NAMALWA (cell line): ENCODE results near the gene PLSCR4.
A peak's percentile ranks its signal among the peaks of the same experiment; 100 is the strongest.

Experiments
- DNase-seq: peaks from one replicate; pipeline ENCODE4 v3.0.0-alpha.2; 2015; ENCODE audit warnings: low spot score

Gene PLSCR4

DNA sequence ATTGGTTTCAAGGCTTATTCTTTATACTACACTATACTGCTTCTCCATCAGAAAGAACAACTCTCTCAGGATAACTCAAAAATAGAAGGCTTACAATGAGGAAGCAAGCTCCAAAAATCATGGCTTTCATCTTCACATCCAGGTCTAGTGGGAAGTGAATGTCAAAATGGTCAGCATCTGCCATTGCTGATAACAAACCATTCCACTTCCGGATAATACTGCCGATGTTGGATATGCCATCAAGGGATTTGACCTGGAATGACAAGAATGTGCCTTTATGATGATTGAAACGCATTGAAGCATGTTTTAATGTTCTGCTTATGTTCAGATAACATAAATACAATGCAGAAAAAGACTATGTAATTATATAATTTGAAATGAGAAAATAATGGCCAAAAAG lies 55.9 kb downstream of the PLSCR4 start:
- DNase-seq, result no peak

DNA sequence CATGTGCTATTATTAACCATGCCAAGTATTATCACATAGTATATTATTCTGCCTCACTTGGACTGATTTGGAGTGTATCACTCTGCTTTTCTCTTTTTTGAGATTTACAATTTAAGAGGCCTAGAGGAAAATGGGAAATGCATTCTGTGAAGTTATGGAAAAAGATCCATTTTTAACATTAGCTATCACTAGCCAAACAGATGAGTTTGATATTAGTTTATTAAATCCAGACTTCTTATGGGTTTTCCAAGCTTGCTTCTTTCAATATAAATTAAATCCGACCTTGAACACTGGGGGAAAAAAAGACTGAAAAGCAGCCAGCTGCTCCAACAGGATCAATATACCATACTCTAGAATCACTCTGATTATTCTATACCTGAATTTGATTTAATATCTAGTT lies 59.9 kb downstream of the PLSCR4 start:
- no peak for DNase-seq

DNA sequence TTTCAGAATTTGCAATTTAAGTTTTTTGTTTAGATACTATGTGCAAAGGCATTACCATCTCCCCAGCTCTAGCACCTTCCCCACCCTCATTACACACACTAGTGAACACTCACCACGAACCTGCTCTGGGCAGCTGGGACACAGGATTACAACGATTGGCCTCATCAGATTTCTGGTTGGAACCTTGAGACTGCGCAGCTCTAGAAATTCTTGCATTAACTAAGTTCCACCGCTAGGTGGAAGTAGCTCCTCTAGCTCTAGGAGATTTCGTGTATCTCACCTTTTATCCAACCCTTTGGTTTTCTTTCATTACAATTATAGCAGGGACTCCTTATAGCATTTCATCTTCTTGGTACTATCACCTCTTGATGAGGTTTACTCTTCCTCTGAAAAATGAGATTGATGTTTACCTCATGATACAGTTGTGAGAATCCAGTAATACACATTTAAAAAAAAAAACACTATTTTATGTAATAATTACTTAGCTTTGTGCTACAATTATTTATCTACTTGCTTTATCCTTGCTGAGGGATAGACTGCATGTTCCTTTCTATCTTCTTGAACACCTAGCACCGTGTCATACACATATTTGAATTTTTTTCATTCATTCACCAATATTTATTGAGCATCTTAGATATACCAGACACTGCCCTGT lies 61.3 kb downstream of the PLSCR4 start:
- peak; percentile 77 for DNase-seq

DNA sequence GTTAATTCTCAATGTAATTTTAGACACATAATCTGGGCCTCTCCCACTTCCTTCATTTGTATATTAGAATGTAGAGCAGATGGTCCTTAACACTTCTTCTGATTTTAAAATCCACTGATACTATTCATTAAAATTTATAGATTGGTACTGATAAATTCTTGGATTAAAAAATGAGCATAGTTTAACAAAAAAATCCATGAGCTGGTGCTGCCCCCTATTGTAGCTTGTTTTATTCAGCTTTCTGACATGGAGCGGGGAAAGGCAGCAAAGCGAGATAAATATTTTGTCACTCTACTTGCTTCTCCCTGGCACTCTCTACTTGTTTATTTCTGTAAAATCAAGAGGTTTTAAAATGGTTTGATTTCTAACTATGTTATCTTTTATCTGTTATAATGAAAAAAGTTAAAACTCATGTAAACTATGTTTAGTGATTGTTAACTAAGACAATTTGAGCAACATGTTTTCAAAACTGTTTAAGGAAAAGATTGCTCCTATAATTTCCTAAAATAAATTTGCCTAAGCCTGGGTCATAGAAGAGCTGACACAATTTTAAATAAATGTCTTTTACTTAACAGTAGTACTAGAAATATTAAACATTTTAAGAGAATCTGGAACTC lies 63.5 kb downstream of the PLSCR4 start:
- peak; percentile 28 for DNase-seq

DNA sequence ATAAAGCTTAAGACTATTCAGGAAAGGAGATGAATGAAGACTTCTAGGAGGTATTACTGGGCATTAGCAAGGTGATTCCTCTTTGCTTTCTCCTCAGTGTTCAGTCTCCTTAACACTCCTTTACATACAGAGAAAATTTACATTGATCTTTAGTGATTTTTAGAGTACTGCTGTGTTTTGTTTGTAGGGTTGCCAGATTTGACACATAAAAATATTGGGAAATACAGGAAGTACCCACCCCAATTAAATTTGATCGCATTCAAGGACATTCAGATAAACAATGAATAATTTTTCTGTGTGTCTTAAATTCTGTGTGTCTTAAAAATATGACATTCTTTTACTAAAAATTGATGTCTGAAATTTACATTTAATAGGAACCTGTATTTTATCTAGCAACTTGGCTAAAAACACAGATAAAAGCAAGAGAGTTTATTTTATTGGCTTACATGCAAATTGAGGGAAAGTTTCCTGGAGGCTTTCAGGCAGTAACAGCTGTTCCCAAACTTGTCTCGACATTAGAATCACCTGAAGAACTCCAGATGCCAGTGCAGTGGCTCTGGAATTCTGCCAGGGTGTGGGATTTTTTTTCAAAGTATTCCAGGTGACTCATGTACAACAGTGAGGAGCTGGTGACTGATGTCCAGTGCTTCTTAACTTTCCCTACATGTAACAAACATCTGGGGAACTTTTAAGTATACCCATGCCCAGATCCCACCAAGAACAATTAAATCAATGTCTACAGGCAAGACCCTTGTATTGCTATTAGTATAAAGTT lies 66.5 kb downstream of the PLSCR4 start:
- no peak for DNase-seq

DNA sequence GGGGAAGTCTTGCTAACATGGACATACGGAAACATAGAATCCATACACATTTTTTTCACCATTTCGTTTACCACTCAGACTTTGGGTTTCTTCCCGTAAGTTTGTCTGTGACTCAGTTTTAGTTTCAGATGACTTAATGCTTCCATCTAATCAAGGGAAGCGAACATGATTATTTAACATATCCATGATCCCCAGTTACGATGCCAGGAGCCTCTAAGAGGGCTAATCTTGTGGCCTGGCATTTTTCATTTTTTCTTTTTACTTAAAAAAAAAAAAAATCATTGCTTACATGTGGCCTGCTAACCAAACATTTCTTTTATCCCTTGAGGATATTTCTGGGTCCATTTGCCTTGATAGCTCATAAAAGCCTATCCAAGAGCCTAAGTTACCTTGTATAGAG lies 69.7 kb downstream of the PLSCR4 start:
- DNase-seq, result no peak

DNA sequence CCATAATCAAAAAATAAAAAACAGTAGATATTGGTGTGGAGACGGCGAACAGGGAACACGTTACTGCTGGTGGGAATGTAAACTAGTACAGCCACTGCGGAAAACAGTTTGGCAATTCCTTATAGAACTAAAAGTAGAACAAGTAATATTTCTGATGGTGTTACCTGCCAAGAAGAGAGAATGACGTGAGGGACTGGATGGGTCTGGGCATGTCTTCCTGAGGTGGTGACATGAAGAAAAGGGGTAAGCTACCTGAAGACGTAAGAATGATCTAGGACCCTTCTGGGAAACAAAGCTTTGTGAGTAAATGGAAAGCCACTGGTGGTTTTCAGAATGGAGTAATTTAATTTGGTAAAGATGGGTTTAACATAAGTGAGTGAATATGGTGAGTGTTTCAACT lies 70.5 kb downstream of the PLSCR4 start:
- DNase-seq, result no peak

DNA sequence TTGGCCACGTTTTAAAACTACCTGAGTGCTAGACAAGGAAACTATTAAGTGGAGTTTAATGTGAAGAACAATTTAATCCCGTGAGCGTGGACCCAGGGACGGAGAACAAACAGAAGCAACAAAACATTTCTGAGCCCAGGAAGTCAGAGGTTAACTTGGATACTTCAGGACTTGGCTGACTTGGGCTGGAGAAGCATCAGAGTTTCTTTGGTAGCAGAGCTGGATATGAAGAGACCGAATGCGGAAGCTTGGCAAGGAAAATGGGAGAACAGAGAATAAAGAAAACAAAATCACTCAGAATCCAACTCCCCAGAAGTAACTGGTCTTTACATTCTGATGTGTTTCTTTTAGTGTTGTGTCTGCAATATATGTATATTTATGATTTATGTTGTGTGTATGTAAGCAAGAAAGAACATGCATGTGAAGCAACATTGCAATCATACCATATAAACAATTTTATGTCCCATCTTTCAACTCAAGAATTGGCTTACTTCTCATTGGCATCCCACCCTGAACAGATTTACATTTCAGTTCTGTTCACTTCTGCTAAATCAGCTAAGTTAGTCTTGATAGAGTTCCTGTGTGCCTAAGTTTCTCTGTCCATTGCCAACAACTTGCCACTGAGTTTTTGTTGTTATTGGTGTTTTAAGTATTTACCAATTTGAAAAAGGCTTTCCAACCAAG lies 72.8 kb downstream of the PLSCR4 start:
- no peak for DNase-seq

DNA sequence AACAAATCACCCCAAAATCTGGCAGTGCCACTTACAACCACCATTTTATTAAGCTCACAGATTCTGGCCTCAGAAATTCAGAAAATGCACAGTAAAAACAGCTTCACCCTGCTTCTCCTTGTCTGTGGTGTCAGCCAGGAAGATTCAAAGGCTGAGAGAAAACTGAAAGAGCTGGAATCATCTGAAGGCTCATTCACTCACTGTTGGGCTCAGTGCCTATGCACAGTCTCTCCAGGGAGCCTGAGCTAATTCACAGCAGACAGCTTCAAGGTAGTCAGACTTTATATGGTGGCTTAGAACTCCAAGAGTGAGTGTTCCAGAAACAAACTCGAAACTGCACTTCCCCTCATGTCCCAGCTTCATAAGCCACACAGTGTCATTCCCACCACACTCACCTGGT lies 73.4 kb downstream of the PLSCR4 start:
- no peak for DNase-seq

DNA sequence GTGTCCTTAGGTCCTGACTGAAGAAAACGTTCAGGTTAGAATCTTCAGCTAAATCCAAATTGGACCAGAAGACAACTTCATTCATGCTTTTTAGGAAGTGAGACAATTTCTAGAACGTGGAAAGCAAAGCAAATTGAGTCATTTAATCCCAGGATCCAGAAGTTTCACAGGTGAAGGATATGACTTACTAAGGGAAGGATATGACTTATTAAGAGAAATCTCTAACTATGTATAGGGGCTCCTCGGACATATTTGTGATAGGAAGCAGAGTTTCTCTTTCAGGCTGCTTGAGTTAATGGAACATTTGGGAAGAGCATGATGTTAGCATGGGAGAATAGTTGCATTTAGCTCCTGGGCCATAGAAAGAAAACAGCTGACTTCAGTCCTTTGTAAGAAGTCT lies 73.8 kb downstream of the PLSCR4 start:
- no peak for DNase-seq

DNA sequence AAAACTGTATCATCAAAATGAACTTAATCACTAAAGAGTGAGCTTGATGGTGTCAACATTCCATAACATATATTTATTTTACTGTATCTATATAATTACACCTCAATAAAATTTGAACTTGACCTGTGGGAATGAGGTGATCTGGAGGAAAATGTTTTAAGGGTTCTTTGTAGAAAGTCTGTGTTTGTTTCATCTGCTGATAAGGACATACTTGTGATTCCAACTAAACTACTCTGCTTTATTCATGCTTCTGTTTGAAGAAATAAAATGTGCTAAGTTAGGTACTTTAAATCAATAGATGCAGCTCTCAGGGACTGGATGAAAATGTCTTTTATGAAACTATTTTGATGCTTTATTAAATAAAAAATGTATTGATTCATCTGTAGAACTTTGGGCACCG lies 78.3 kb downstream of the PLSCR4 start:
- DNase-seq, result no peak

DNA sequence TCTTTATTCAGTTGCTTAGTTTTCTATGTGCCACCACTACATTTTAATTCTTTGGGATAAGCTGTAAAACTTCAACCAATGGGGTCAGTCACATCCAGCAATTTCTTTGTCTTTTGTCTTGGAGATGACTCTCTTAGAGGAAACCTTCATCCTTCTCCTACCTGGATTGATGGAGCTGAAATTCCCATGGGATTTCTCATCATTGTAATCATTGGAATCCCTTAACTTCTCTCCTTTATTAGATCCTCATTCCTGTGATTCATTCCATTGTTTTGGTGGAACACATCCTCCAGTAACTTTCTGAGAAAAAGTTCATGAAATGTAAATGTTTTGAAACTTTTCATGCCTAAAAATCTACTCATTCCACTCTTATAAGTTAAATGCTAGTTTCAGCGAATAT lies 80.3 kb downstream of the PLSCR4 start:
- no peak for DNase-seq

DNA sequence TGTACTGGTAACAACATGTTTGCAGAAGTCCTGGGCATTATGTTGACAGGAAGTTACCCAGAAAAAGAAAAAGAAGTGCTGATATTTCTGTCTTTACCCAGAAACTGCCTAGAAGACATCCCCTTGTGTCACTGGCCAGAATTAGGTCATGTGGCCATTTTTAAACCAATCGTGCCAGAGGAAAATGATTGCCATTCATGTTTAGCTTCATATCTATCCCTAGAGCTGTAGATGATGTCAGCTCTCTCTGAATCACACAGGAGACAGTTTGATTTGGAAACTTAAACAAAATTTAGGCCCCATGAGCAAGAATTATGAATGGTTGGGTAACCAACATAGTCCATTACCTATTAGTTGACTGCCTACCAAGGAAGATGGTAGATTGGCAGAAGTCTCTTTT lies 81.0 kb downstream of the PLSCR4 start:
- peak; percentile 19 for DNase-seq

DNA sequence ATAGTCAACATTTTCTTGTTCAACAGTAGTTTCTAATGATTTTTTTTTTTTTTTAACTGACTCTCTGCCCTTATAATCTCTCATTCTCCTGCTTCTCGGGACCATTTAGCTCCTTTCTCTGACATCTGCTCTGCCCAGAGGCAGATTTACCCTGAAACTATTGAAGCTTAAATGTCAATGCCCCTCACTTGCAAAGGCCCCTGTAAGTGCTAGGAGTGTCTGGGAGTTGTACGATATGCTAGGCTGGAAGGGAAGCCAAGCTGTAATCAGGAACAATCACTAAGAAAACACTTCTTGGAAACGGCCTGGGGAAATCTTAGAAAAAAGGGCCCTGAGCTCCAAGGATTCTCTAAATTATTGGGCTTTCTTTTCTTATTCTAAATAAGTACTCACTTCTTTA lies 84.1 kb downstream of the PLSCR4 start:
- DNase-seq, result no peak

DNA sequence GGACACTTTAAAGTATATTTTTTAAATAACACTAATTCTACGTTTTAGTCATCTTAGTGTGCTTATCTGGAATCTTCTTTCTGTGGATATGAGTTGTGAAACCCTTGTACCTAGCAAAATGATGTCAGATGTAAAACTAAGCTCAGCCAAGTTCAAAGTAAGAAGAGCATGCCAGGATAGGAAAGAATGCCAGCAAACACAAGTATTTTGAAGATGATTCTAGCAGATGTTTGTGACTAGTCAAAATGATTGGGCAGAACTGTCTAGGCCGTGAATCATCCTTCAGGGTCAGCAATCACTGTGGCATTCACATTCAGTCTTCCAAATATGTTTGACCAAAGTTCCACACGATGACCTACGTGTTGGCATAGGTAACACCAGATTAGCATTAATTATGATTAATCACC lies 84.5 kb downstream of the PLSCR4 start:
- DNase-seq, result no peak

DNA sequence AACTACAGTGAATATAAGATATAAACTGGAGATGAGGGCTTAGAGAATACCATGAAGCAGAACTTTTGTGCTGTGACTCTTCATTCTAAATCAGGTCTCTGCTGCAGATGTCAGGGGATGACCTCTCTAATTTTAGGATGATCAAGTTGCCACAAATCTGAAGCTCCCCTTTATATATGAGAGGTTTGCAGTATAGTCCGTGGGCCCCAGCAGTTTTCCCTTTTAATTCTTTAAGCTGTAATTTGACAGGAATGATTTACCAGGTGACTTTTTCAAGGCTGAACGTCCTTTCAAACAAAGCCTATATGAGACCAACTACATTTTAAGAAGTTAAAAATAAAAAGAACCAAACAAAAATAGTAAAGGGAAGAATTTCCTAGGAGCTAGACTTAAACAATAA lies 85.0 kb downstream of the PLSCR4 start:
- no peak for DNase-seq

DNA sequence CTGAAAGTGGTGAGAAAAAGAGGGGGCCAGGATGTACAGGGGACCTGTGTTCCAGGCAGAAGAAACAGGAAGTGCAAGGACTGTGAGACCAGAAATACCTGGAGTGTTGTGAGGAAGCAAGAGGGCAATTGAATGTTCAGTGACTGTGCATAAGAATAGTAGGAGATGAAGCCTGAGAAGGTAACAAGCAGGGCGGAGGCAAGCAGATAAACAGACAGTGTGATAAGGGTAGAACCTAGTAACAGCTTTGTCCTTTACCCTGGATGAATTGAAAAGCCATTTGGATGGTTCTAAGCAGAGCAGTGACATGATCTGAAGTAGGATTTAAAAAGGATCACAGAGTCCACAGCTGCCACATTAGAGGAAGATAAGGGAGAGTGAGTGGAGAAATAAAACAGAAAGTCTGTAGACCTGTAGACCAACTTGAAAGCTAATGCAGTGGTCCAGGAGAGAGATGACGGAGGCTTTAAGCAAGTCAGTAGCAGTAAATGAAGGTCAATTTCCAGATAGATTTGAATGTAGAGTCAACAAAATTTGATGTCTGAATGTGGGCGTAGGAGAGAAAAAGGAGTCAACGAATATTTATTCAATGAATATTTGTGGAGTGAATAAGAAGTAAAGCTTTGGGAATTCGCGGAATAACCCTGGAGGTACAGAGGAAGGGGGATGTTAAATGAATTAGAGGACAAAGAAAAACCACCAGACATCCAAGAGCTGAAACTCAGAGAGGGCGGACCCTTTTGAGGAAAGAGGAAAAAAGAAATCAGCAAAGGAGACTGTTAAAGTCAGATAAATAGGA lies 85.7 kb downstream of the PLSCR4 start:
- no peak for DNase-seq

DNA sequence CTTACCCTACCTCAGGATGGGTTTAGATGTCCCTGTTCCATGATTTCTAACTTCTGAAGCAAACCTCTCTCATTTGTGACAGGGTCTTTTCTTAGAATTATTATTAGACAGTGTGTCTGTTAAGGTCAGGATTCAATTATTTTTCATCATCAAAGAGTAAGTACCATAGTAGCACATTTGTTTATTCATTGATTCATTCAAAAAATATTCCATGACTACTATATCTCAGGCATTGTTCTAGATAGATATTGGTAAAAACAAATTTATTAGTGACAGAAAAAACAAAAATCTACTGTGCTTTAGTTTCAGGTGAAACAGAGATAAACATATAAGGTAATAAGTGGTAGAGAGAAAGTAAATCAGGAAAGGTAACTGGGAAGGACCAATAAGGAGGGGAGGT lies 86.4 kb downstream of the PLSCR4 start:
- DNase-seq, result no peak

DNA sequence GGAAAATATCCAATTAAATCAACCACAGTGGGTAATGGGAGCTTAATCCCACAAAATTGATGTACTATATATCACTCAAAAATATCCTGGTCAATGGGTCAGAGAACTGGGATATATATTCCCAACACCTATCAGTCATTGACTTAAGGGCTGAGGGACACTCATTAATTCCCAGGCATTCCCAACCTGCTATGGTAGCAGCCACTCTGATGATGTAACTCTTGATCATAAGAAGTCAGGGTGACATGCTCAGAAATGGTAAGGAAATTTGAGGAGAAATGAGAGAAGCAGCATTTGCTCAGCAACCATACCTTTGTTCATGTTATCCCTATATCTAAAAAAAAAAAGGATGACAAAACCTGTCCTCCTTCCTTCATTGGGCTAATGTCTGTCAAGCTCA lies 86.8 kb downstream of the PLSCR4 start:
- no peak for DNase-seq

DNA sequence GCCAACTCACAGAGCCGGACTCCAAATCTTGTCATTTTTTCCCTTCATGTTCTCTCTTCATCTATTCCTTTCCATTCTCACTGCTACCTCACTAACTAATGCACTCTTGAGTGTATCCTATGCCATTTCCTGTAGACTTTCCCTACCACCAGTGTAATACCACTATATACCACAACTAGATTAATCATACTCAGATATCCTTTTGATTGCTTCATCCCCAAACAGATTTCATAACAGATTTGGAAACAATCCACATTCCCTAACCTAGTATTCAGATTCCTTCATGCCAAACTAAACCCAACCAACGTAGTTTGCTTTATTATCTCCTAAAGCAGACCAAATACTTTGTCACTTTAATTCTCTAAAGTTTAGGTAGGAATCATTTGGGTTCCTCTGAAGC lies 87.3 kb downstream of the PLSCR4 start:
- DNase-seq, result no peak

DNA sequence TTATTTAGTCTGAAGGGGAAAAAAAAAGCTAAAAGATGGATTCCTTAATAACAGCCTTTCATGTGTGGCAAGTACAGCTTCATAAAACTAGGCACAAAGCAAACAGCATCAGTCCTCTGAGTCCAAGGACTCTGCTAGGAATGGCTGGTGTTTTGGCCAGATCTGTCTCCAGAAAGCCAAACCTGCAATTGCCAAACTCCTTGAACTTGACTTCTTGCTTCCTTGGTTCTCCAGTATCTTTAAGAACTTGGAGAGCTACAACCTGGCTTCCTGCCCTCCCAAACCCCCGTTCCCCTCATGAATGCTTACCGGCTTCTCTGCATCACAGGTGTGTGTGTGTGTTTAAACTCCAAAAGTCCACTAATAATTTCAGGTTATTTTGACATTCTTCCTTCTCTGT lies 88.3 kb downstream of the PLSCR4 start:
- no peak for DNase-seq

DNA sequence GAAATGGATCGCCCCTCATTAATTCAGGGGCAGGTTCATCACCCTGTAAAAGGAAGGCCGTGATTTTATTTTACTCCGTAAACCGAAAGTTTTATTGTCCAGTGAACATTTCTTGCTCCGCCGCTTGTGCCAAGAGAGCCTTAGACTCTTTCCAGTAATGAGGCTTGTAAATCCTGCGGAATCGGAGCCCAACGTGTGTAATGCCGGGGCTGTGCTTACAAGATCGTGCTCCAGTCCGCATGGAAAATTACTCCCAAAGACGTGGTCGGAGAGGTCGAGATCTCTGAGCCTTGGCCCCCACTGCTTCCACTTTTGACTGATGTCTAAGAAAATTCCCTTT lies 89.3 kb downstream of the PLSCR4 start:
- no peak for DNase-seq
